ENCODE data around the gene MOCS1.

- TF ChIP-seq CTCF (conservative IDR thresholded peaks at IDR 0.05) (no peak), EZH2 (IDR thresholded peaks at IDR 0.05; ENCODE audit: low read depth) (no peak)
Observed at GRCh38 chr6:39917981-39918380, 16.3 kb downstream of the MOCS1 start.
